ENCODE data around the gene MAP9. TPM values are rescaled to one million over a fixed set of nuclear protein-coding genes. Genes with fewer than 3 reads are reported as not detected.

The MAP9 gene
- total and polyA plus RNA-seq, 12 donors: 3.4 to 15.1 (median 8.1) TPM

DNA sequence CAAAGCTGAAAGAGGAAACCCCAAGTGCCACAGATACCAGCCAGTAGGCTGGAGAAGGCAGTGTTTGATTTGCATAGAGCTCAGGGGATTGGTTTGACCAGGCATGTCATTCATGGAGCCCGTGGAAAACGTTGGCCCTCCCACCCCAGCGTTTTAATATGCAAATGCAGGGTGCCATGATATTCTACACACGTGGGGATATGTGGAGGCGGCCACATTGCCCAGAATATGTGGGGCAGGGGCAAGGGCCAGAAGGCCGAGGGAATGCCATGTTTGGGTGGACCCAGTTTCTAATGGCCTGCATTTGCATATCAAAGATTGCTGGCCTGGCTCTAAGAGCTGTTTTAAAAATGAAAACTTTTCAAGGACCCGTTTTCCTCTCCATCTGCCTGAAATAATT, 71.1 kb downstream of the MAP9 start:
- DNase-seq: no peak
- TF ChIP-seq, protein P1, sequence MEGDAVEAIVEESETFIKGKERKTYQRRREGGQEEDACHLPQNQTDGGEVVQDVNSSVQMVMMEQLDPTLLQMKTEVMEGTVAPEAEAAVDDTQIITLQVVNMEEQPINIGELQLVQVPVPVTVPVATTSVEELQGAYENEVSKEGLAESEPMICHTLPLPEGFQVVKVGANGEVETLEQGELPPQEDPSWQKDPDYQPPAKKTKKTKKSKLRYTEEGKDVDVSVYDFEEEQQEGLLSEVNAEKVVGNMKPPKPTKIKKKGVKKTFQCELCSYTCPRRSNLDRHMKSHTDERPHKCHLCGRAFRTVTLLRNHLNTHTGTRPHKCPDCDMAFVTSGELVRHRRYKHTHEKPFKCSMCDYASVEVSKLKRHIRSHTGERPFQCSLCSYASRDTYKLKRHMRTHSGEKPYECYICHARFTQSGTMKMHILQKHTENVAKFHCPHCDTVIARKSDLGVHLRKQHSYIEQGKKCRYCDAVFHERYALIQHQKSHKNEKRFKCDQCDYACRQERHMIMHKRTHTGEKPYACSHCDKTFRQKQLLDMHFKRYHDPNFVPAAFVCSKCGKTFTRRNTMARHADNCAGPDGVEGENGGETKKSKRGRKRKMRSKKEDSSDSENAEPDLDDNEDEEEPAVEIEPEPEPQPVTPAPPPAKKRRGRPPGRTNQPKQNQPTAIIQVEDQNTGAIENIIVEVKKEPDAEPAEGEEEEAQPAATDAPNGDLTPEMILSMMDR (IDR thresholded peaks at IDR 0.05): no peak
- TF ChIP-seq POLR2A (IDR thresholded peaks at IDR 0.05): no peak
- Histone ChIP-seq H3K36me3 (replicated peaks in 1 of 2) (no peaks in the 10 kb centered on the region), H3K4me3 (no peak overlapping the region), H3K9me3 (replicated peaks in 1 of 3) (no peaks in the 10 kb centered on the region), H3K4me1 (replicated peaks in 1 of 2) (no peaks in the 10 kb centered on the region), H3K27ac (no peak overlapping the region), H3K27me3 (no peaks in the 10 kb centered on the region)
- intact Hi-C loops (cut with DNase I): no loop called here
- 65 to 69% (median 67%) methylated on average over 5 to 7 of the region's 7 CpGs for WGBS, 4 donors

DNA sequence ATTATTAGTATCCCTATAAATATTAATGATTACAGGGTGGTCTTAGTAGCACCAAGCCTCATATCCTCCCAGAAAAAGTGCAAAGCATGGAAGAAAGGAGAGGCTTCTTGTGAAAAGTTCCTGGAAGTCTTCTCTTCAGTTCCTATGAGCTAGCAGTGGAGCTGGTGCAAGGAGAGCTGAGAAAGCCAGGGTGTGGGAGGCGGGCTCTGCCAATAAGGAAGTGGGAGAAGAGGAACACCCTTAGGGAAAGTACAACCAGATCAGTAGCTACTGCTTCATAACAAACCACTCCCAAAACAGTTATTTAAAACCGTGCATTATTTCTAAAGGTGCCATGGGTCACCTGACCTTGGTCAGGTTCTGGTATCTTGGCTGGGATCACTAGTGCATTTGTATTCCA, 72.4 kb downstream of the MAP9 start:
- no peak for DNase-seq
- no peak overlapping the region for H3K4me3 ChIP-seq
- 69 to 85% (median 75%) methylated on average over 2 of the region's 2 CpGs for WGBS, 4 donors

DNA sequence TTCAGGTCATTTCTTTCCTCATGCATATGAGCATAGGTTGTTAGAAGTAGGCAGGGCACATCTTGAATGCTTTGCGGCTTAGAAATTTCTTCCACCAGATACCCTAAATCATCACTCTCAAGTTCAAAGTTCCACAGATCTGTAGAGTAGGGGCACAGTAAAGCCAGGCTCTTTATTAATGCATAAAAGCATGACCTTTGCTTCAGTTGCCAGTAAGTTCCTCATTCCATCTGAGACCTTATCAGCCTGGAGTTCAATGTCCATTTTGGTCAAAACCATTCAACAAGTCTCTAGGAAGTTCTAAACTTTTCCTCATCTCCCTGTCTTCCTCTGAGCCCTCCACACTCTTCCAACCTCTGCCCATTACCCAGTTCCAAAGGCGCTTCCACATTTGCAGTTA, 77.7 kb downstream of the MAP9 start:
- DNase-seq: no peak
- Histone ChIP-seq H3K27ac (no peak overlapping the region), H3K27me3 (no peaks in the 10 kb centered on the region), H3K4me1 (replicated peaks in 1 of 2) (no peaks in the 10 kb centered on the region), H3K4me3 (no peak overlapping the region), H3K9me3 (replicated peaks in 1 of 3) (no peaks in the 10 kb centered on the region), H3K36me3 (replicated peaks in 1 of 2) (no peaks in the 10 kb centered on the region)
- 77 to 91% (median 88%) methylated on average over 2 of the region's 2 CpGs for WGBS, 4 donors
- intact Hi-C loops (cut with DNase I): no loop called here
- TF ChIP-seq, protein P1 (IDR thresholded peaks at IDR 0.05): no peak
- TF ChIP-seq POLR2A (IDR thresholded peaks at IDR 0.05): no peak

More for the DNA sequence above, 72.4 kb downstream of the MAP9 start:
- TF ChIP-seq POLR2A (IDR thresholded peaks at IDR 0.05): no peak
- TF ChIP-seq, protein P1 (IDR thresholded peaks at IDR 0.05): no peak
- intact Hi-C loops (cut with DNase I): no loop called here
- no peaks in the 10 kb centered on the region for H3K4me1 ChIP-seq (replicated peaks in 1 of 2)
- no peaks in the 10 kb centered on the region for H3K36me3 ChIP-seq (replicated peaks in 1 of 2)
- H3K9me3 ChIP-seq (replicated peaks in 1 of 3): no peaks in the 10 kb centered on the region
- H3K27me3 ChIP-seq: no peaks in the 10 kb centered on the region
- H3K27ac ChIP-seq: no peak overlapping the region

Small RNA genes within 50 kb of the gene (small RNA-seq; reads per million reads assigned to genes)
- gene AC097467.4 (0 reads per million in 2 donors), gene YWHAEP4 (0 reads per million in 2 donors)

Other genes with a start within 250 kb of the MAP9 start
- under 1 TPM in 2 of 9 donors, not detected in 7; 0.14 to 0.55 TPM for gene NPY2R, start 168.3 kb downstream of the MAP9 start, total RNA-seq
- gene NPY2R, start 168.3 kb downstream of the MAP9 start, polyA plus RNA-seq: under 1 TPM in 2 of 3 donors, not detected in 1; 0.03 to 0.11 TPM